ENCODE data around the gene MTG2. TPM values are rescaled to one million over a fixed set of nuclear protein-coding genes. Genes with fewer than 3 reads are reported as not detected.

MTG2 gene
- total and polyA plus RNA-seq, 4 donors, result 13.0 to 28.0 (median 24.4) TPM

GRCh38 chr20:62231292-62231691, 48.5 kb downstream of the MTG2 start:
- no peaks in the 10 kb centered on the region for H3K27me3 ChIP-seq (ENCODE audit: control insufficient read depth in 4 of 4, insufficient read depth in 4 of 4, low read length in 3 of 4)
- 89% methylated on average over 6 of the region's 6 CpGs for WGBS
- no peaks in the 10 kb centered on the region for H3K4me1 ChIP-seq (ENCODE audit: control insufficient read depth in 4 of 4, insufficient read depth in 4 of 4, low read length in 3 of 4)
- no peak overlapping the region for H3K9ac ChIP-seq (ENCODE audit: low read depth in 1 of 2, low read length in 2 of 2)
- H3K9me3 ChIP-seq (ENCODE audit: control insufficient read depth in 4 of 4, low read length in 3 of 4), result no peaks in the 10 kb centered on the region
- no peak overlapping the region for H3K4me3 ChIP-seq (ENCODE audit: low read depth in 1 of 3, low read length in 3 of 3)
- TF ChIP-seq FOXA2 (IDR thresholded peaks at IDR 0.05) (no peak), NR2F2 (IDR thresholded peaks at IDR 0.05) (no peak), RAD21 (IDR thresholded peaks at IDR 0.05) (no peak), RXRA (IDR thresholded peaks at IDR 0.05) (no peak), ZBTB33 (IDR thresholded peaks at IDR 0.05) (no peak), GABPA (IDR thresholded peaks at IDR 0.05 in 1 of 2, conservative IDR thresholded peaks at IDR 0.05 in 1 of 2) (no peak), JUND (IDR thresholded peaks at IDR 0.05) (no peak), HNF4A (conservative IDR thresholded peaks at IDR 0.05) (no peak), HNF4G (IDR thresholded peaks at IDR 0.05) (no peak), FOXA1 (IDR thresholded peaks at IDR 0.05) (no peak), SP1 (IDR thresholded peaks at IDR 0.05) (no peak), YY1 (IDR thresholded peaks at IDR 0.05) (no peak), EGR1 (IDR thresholded peaks at IDR 0.05; ENCODE audit: low read depth in 2 of 2) (no peak), REST (IDR thresholded peaks at IDR 0.05) (no peak), TAF1 (conservative IDR thresholded peaks at IDR 0.05) (no peak), ATF3 (IDR thresholded peaks at IDR 0.05) (no peak)
- no peak for DNase-seq (ENCODE audit: low spot score)
- H3K27ac ChIP-seq (ENCODE audit: low read depth in 1 of 2, low read length in 2 of 2), result no peak overlapping the region
- H3K36me3 ChIP-seq (ENCODE audit: control insufficient read depth in 4 of 4, insufficient read depth in 3 of 4, low read depth in 1 of 4, low read length in 3 of 4), result no peaks in the 10 kb centered on the region

GRCh38 chr20:62232194-62232593, 49.4 kb downstream of the MTG2 start:
- no peak overlapping the region for H3K27ac ChIP-seq (ENCODE audit: low read depth in 1 of 2, low read length in 2 of 2)
- WGBS, result 89% methylated on average over 7 of the region's 7 CpGs
- H3K4me3 ChIP-seq (ENCODE audit: low read depth in 1 of 3, low read length in 3 of 3), result no peak overlapping the region
- no peaks in the 10 kb centered on the region for H3K36me3 ChIP-seq (ENCODE audit: control insufficient read depth in 4 of 4, insufficient read depth in 3 of 4, low read depth in 1 of 4, low read length in 3 of 4)
- H3K9me3 ChIP-seq (ENCODE audit: control insufficient read depth in 4 of 4, low read length in 3 of 4), result no peaks in the 10 kb centered on the region
- TF ChIP-seq HNF4G (IDR thresholded peaks at IDR 0.05) (no peak), NR2F2 (IDR thresholded peaks at IDR 0.05) (no peak), TAF1 (conservative IDR thresholded peaks at IDR 0.05) (no peak), MAX (IDR thresholded peaks at IDR 0.05) (no peak), JUND (IDR thresholded peaks at IDR 0.05) (no peak), REST (IDR thresholded peaks at IDR 0.05) (no peak), ATF3 (IDR thresholded peaks at IDR 0.05) (no peak), FOXA1 (IDR thresholded peaks at IDR 0.05) (no peak), YY1 (IDR thresholded peaks at IDR 0.05) (no peak)
- peaks cover 0 to under 1% (median under 1%) of the 10 kb centered on the region in 4 donors for H3K4me1 ChIP-seq (ENCODE audit: control insufficient read depth in 4 of 4, insufficient read depth in 4 of 4, low read length in 3 of 4)
- H3K27me3 ChIP-seq (ENCODE audit: control insufficient read depth in 4 of 4, insufficient read depth in 4 of 4, low read length in 3 of 4), result no peaks in the 10 kb centered on the region
- DNase-seq (ENCODE audit: low spot score), result no peak
- no peak overlapping the region for H3K9ac ChIP-seq (ENCODE audit: low read depth in 1 of 2, low read length in 2 of 2)

Data from liver (tissue), 9 donors.